Epithelial cell of proximal tubule (primary cell): ENCODE data around the gene SOCS7. TPM values are rescaled to one million over a fixed set of nuclear protein-coding genes. Genes with fewer than 3 reads are reported as not detected.

ENCODE experiments used
- DNase-seq: peaks from one replicate; pipeline ENCODE4 v3.0.0-alpha.2; 2011; ENCODE audit warnings: low read depth
- H3K4me3 ChIP-seq: 2 replicates; pipeline ENCODE4 v1.5.1; 2011; ENCODE audit warnings: low read depth, mild to moderate bottlenecking, low read length
- CTCF ChIP-seq: conservative IDR thresholded peaks from 2 replicates; pipeline ENCODE4 v1.5.1; 2012; ENCODE audit warnings: low read depth, mild to moderate bottlenecking, low read length
- total RNA-seq: library from RNA; depleted of rRNA; stranded (reverse); fragments of >200 nt; gene quantifications from 2 replicates; pipeline ENCODE4 v1.2.3, GENCODE V29; 2015

Gene SOCS7
- total RNA-seq, 1 donor from 2014 or later, result 9.3 TPM

- TF ChIP-seq CTCF, result no peak
- no peak for DNase-seq
- H3K4me3 ChIP-seq, result no peak overlapping the region
Observed at GRCh38 chr17:38451840-38452529, 100.3 kb downstream of the SOCS7 start.

- DNase-seq, result no peak
- H3K4me3 ChIP-seq, result no peak overlapping the region
- no peak for TF ChIP-seq CTCF
Observed at GRCh38 chr17:38452719-38453118, 101.1 kb downstream of the SOCS7 start.

GRCh38 chr17:38453951-38454421 is 102.3 kb downstream of the SOCS7 start:
- no peak for DNase-seq
- H3K4me3 ChIP-seq, result peak overlapping the region; percentile 51
- TF ChIP-seq CTCF, result no peak

GRCh38 chr17:38454532-38454931 is 102.9 kb downstream of the SOCS7 start:
- TF ChIP-seq CTCF, result no peak
- DNase-seq, result no peak
- peak overlapping the region; percentile 51 for H3K4me3 ChIP-seq

Other genes starting within 250 kb of the SOCS7 start
- gene TBC1D3E, start 223.9 kb upstream of the SOCS7 start, total RNA-seq, result not detected in 2 replicates
- not detected in 2 replicates for gene TBC1D3, start 159.3 kb upstream of the SOCS7 start, total RNA-seq
- 45.4 and 53.9 TPM in 2 replicates for gene MRPL45, start 54.7 kb upstream of the SOCS7 start, total RNA-seq
- not detected in 2 replicates for gene GPR179, start 7.9 kb upstream of the SOCS7 start, total RNA-seq
- 28.4 and 42.3 TPM in 2 replicates for gene ARHGAP23, start 76.6 kb downstream of the SOCS7 start, total RNA-seq